AG08396 (cell line): ENCODE results near the gene MTIF2.
"Not testable (repeated sequence)": the region's sequence is repeated elsewhere in the genome, so short reads cannot be mapped to it uniquely, and the experiment has no call there.

Experiments used
- DNase-seq: peaks from one replicate; pipeline ENCODE4 v3.0.0; 2012; ENCODE audit warnings: low spot score, mixed read lengths

The MTIF2 gene

DNA sequence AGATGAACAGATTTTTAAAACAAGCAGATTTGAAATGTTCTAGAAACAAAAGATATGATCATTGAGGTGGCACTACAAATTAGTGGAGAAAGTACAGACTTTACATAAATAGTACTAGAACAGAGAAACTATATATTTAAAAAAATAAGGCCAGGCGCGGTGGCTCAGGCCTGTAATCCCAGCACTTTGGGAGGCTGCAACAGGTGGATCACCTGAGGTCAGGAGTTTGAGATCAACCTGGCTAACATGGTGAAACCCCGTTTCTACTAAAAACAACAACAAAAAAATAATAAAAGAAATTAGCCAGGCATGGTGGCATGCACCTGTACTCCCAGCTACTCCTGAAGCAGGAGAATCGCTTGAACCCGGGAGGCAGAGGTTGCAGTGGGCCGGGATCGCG is 82.2 kb downstream of the MTIF2 start:
- DNase-seq = not testable (repeated sequence)
